SK-N-DZ (cell line): ENCODE data around the gene TNFRSF1A.

Source experiments
- small RNA-seq, 2 experiments: library from RNA; depleted of rRNA; stranded (forward); fragments of <200 nt; gene quantifications; one replicate each; pipeline ENCODE3, GENCODE V24; 2014

TNFRSF1A gene

Small RNA genes within 50 kb of the gene (small RNA-seq; reads per million reads assigned to genes)
- 0 reads per million in 2 experiments for gene RN7SL391P
